Dermis microvascular lymphatic vessel endothelial cell (primary cell): ENCODE results near the gene ZNF444. TPM values are rescaled to one million over a fixed set of nuclear protein-coding genes. Genes with fewer than 3 reads are reported as not detected.

Source experiments
- DNase-seq, 2 donors: peaks; one replicate each; pipeline versions ENCODE4 v3.0.0 to v3.0.0-alpha.2; 2010; ENCODE audit warnings: low read depth in 2 of 2
- total RNA-seq: library from RNA; depleted of rRNA; stranded (reverse); fragments of >200 nt; gene quantifications from 2 replicates; pipeline ENCODE4 v1.2.1, GENCODE V29; 2014

The ZNF444 gene
- total RNA-seq, 1 donor from 2014 or later: 10.7 TPM

GRCh38 chr19:56106993-56107392 is 34.1 kb upstream of the ZNF444 start:
- DNase-seq: no peak

- no peak for DNase-seq
Measured at GRCh38 chr19:56107626-56108351, 33.3 kb upstream of the ZNF444 start.

- DNase-seq: no peak
Measured at GRCh38 chr19:56108447-56109195, 32.5 kb upstream of the ZNF444 start.

- DNase-seq: no peak
Measured at GRCh38 chr19:56109226-56109625, 31.9 kb upstream of the ZNF444 start.

- peak; percentile 66 to 72 for DNase-seq
Measured at GRCh38 chr19:56110515-56111448, 30.3 kb upstream of the ZNF444 start.

- peak in 1 of 2 donors; percentile 20 for DNase-seq
Measured at GRCh38 chr19:56111601-56112312, 29.3 kb upstream of the ZNF444 start.

GRCh38 chr19:56112313-56112709 is 28.8 kb upstream of the ZNF444 start:
- DNase-seq: no peak

- no peak for DNase-seq
Measured at GRCh38 chr19:56113074-56113632, 27.9 kb upstream of the ZNF444 start.

- DNase-seq: no peak
Measured at GRCh38 chr19:56114051-56114777, 26.9 kb upstream of the ZNF444 start.

- no peak for DNase-seq
Measured at GRCh38 chr19:56114778-56115110, 26.3 kb upstream of the ZNF444 start.

- DNase-seq: no peak
Measured at GRCh38 chr19:56115490-56115889, 25.6 kb upstream of the ZNF444 start.

GRCh38 chr19:56116606-56117005 is 24.5 kb upstream of the ZNF444 start:
- no peak for DNase-seq

GRCh38 chr19:56117376-56117884 is 23.7 kb upstream of the ZNF444 start:
- no peak for DNase-seq

- no peak for DNase-seq
Measured at GRCh38 chr19:56117889-56118288, 23.2 kb upstream of the ZNF444 start.

GRCh38 chr19:56118666-56119581 is 22.2 kb upstream of the ZNF444 start:
- no peak for DNase-seq

- peak in 1 of 2 donors; percentile 38 for DNase-seq
Measured at GRCh38 chr19:56119582-56119978, 21.5 kb upstream of the ZNF444 start.

GRCh38 chr19:56120002-56120370 is 21.1 kb upstream of the ZNF444 start:
- DNase-seq: no peak

- peak; percentile 73 to 88 for DNase-seq
Measured at GRCh38 chr19:56120371-56121179, 20.5 kb upstream of the ZNF444 start.
